Measurements from ENCODE around the gene CDH24. TPM values are rescaled to one million over a fixed set of nuclear protein-coding genes. Genes with fewer than 3 reads are reported as not detected.

The CDH24 gene
- total and polyA plus RNA-seq, 2 experiments from 2014 or later: 4.4 to 17.8 TPM

GRCh38 chr14:23097786-23098185 is 40.5 kb upstream of the CDH24 start:
- no peaks in the 10 kb centered on the region for H3F3A ChIP-seq (replicated peaks; ENCODE audit: low read depth)
- H3K27ac ChIP-seq (ENCODE audit: low read depth): no peak overlapping the region
- peaks cover 36% of the 10 kb centered on the region for H4K20me1 ChIP-seq (replicated peaks; ENCODE audit: insufficient read depth)
- H3K4me1 ChIP-seq (ENCODE audit: insufficient read depth): peaks cover 14% of the 10 kb centered on the region
- no peak overlapping the region for H3K4me2 ChIP-seq
- H3K4me1 Mint-ChIP-seq: peaks cover 17% of the 10 kb centered on the region
- peaks cover 17% of the 10 kb centered on the region; the same call in 1 of the 2 replicates for H3K36me3 ChIP-seq (ENCODE audit: insufficient read depth)
- H3K9me2 ChIP-seq (ENCODE audit: insufficient read depth): no peaks in the 10 kb centered on the region
- peaks cover 2% of the 10 kb centered on the region for H3K27me3 Mint-ChIP-seq (ENCODE audit: insufficient read depth, low read depth, poor library complexity)
- no peak overlapping the region for H2AFZ ChIP-seq
- DNase-seq (ENCODE audit: low spot score) (no peak), ATAC-seq (no peak)
- no peak overlapping the region for H3K4me3 ChIP-seq
- no peak for TF ChIP-seq REST (IDR thresholded peaks at IDR 0.05; ENCODE audit: unreplicated experiment)
- no peak for TF ChIP-seq ETS1 (IDR thresholded peaks at IDR 0.05)
- no peak for TF ChIP-seq ZNF462 (CRISPR knock-in tag; IDR thresholded peaks at IDR 0.05)
- no peak for TF ChIP-seq NANOG (IDR thresholded peaks at IDR 0.05; ENCODE audit: borderline replicate concordance)
- no peak for TF ChIP-seq POLR2AphosphoS5 (IDR thresholded peaks at IDR 0.05; ENCODE audit: low read depth)
- TF ChIP-seq JUNB (IDR thresholded peaks at IDR 0.05; ENCODE audit: unreplicated experiment): no peak
- TF ChIP-seq CTCF (conservative IDR thresholded peaks at IDR 0.05; ENCODE audit: low read depth in 2 of 2): no peak
- TF ChIP-seq CREB1 (CRISPR knock-in tag; IDR thresholded peaks at IDR 0.05; ENCODE audit: low read depth): no peak
- no peak for TF ChIP-seq EZH2phosphoT487 (IDR thresholded peaks at IDR 0.05; ENCODE audit: unreplicated experiment)
- TF ChIP-seq ZNF114 (CRISPR knock-in tag; IDR thresholded peaks at IDR 0.05): no peak
- no peak for TF ChIP-seq EZH2 (IDR thresholded peaks at IDR 0.05; ENCODE audit: low read depth, unreplicated experiment)
- no peak for TF ChIP-seq STAT1 (IDR thresholded peaks at IDR 0.05; ENCODE audit: unreplicated experiment)
- no peak for TF ChIP-seq ZNF331 (CRISPR knock-in tag; IDR thresholded peaks at IDR 0.05; ENCODE audit: low read depth)
- 0 out of 3 replicates have a peak overlapping the region, but pooled peaks have one; percentile 7 for H3K4me3 Mint-ChIP-seq
- H3K27ac Mint-ChIP-seq: no peak overlapping the region
- peaks cover 50% of the 10 kb centered on the region for H3K79me2 ChIP-seq (replicated peaks; ENCODE audit: insufficient read depth)
- no peaks in the 10 kb centered on the region for H3K9me3 Mint-ChIP-seq
- H3K27me3 ChIP-seq (ENCODE audit: insufficient read depth): no peaks in the 10 kb centered on the region
- peaks cover 30% of the 10 kb centered on the region for H3K36me3 Mint-ChIP-seq (ENCODE audit: low read depth)
